MCF 10A (cell line): ENCODE data around the gene LMBRD2. TPM values are rescaled to one million over a fixed set of nuclear protein-coding genes. Genes with fewer than 3 reads are reported as not detected.

Source experiments
- BruUV-seq: library from RNA; stranded (reverse); fragments of 400-500 nt; replicated peaks from 2 replicates; lab custom pipeline; 2021; lab: Mats Ljungman, UMichigan
- CTCF ChIA-PET: fragments of 300-600 bp; sonication (Branson Sonifier 250); formaldehyde crosslinking; extraction: SDS; loops from one replicate; lab custom pipeline; 2021; ENCODE audit warnings: antibody characterized with exemption, inconsistent platforms; lab: Yijun Ruan, JAX
- POLR2A ChIA-PET: fragments of 300-600, 350-650 bp; sonication (Branson Sonifier 250); formaldehyde crosslinking; extraction: SDS; loops from one replicate; lab custom pipeline; 2020; ENCODE audit warnings: antibody characterized with exemption, inconsistent platforms; lab: Yijun Ruan, JAX
- DNase-seq: peaks from one replicate; pipeline ENCODE4 v3.0.0-alpha.2; 2018; ENCODE audit not compliant: unreplicated experiment
- H3K27ac Mint-ChIP-seq: one replicate; pipeline ENCODE4 v1.8.0; 2022; ENCODE audit warnings: mild to moderate bottlenecking, low read depth, mixed read lengths; ENCODE audit not compliant: unreplicated experiment
- H3K27me3 Mint-ChIP-seq: one replicate; pipeline ENCODE4 v1.8.0; 2022; ENCODE audit warnings: mixed read lengths; ENCODE audit not compliant: insufficient read depth, unreplicated experiment
- H3K36me3 Mint-ChIP-seq: one replicate; pipeline ENCODE4 v1.8.0; 2022; ENCODE audit warnings: mild to moderate bottlenecking, moderate library complexity, mixed read lengths; ENCODE audit not compliant: insufficient read depth, unreplicated experiment
- H3K4me1 Mint-ChIP-seq: one replicate; pipeline ENCODE4 v1.8.0; 2022; ENCODE audit warnings: mixed read lengths; ENCODE audit not compliant: insufficient read depth, unreplicated experiment
- H3K4me3 Mint-ChIP-seq: one replicate; pipeline ENCODE4 v1.8.0; 2022; ENCODE audit warnings: mild to moderate bottlenecking, moderate library complexity, mixed read lengths; ENCODE audit not compliant: unreplicated experiment
- H3K9me3 Mint-ChIP-seq: one replicate; pipeline ENCODE4 v1.8.0; 2022; ENCODE audit warnings: mixed read lengths; ENCODE audit not compliant: unreplicated experiment
- intact Hi-C: fragments of 100-400 bp; cut with micrococcal nuclease; formaldehyde crosslinking; loops from 2 replicates; pipeline ENCODE4 v1.14.1; 2022
- total RNA-seq: library from RNA; stranded (reverse); gene quantifications from 2 replicates; pipeline ENCODE4 v1.2.3, GENCODE V29; 2022
- TF ChIP-seq, protein P1 (sequence below): fragments of 200-600 bp; IDR thresholded peaks from one replicate; pipeline ENCODE4 v1.8.0; 2022; ENCODE audit warnings: antibody characterized with exemption, mild to moderate bottlenecking; ENCODE audit not compliant: unreplicated experiment

LMBRD2 gene
- total RNA-seq, 1 experiment from 2014 or later: 7.9 TPM

- TF ChIP-seq, protein P1, sequence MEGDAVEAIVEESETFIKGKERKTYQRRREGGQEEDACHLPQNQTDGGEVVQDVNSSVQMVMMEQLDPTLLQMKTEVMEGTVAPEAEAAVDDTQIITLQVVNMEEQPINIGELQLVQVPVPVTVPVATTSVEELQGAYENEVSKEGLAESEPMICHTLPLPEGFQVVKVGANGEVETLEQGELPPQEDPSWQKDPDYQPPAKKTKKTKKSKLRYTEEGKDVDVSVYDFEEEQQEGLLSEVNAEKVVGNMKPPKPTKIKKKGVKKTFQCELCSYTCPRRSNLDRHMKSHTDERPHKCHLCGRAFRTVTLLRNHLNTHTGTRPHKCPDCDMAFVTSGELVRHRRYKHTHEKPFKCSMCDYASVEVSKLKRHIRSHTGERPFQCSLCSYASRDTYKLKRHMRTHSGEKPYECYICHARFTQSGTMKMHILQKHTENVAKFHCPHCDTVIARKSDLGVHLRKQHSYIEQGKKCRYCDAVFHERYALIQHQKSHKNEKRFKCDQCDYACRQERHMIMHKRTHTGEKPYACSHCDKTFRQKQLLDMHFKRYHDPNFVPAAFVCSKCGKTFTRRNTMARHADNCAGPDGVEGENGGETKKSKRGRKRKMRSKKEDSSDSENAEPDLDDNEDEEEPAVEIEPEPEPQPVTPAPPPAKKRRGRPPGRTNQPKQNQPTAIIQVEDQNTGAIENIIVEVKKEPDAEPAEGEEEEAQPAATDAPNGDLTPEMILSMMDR: peak; percentile 56
- Mint-ChIP-seq H3K9me3 (no peaks in the 10 kb centered on the region), H3K36me3 (no peaks in the 10 kb centered on the region), H3K4me3 (no peak overlapping the region), H3K4me1 (no peaks in the 10 kb centered on the region), H3K27me3 (peaks cover 29% of the 10 kb centered on the region), H3K27ac (no peak overlapping the region)
- CTCF ChIA-PET: interaction anchor here (0.5 to 2.3 kb wide), 44 partner anchors 8 to 1304 kb away, joined by 3 to 34 read pairs (median 4); partner anchors contain the start of gene UGT3A2
- intact Hi-C loops: loop anchor here (1.0 to 10.0 kb wide), 4 partner anchors 76 to 618 kb away; partner anchors contain the start of genes LMBRD2 and SKP2
- BruUV-seq: no TSS peak
- peak; percentile 65 for DNase-seq
- POLR2A ChIA-PET: interaction anchor here (1.0 to 1.4 kb wide), 4 partner anchors 10 to 99 kb away, joined by 3 to 6 read pairs (median 3); partner anchors contain the start of gene LMBRD2
These were observed 72.4 kb downstream of the LMBRD2 start for GRCh38 chr5:36079200-36079781.

DNA sequence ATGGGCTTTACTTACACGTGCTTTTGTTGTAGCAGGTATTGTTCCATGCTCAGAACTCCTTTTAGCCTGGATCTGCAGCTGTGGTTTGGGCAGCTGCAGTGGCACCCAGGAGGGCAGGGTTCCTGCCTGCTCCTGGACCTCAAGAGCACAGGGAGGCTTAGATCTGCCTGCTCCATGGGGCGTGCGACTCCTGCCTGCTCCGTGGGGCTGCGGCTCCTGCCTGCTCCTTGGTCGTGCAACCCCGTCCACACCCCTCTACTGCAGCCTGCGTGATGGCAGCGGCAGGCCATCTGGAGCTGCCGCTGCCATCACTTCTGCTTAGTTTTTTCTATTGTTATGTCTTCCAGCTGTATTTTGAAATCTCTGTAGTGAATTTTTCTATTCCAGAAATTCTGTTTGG lies 73.3 kb downstream of the LMBRD2 start:
- Mint-ChIP-seq H3K27ac (no peak overlapping the region), H3K9me3 (no peaks in the 10 kb centered on the region), H3K36me3 (no peaks in the 10 kb centered on the region), H3K4me1 (no peaks in the 10 kb centered on the region), H3K27me3 (peaks cover 29% of the 10 kb centered on the region), H3K4me3 (no peak overlapping the region)
- intact Hi-C loops: loop anchor here (5.0 to 10.0 kb wide), 2 partner anchors 76 to 619 kb away; partner anchors contain the start of genes LMBRD2 and SKP2
- BruUV-seq: no TSS peak
- CTCF ChIA-PET: interaction anchor here (0.6 to 2.3 kb wide), 34 partner anchors 7 to 1303 kb away, joined by 3 to 34 read pairs (median 4); no protein-coding TSS in a partner anchor
- TF ChIP-seq, protein P1: no peak
- DNase-seq: no peak
- POLR2A ChIA-PET: interaction anchor here (1.0 to 1.4 kb wide), 3 partner anchors 9 to 100 kb away, joined by 3 to 6 read pairs (median 3); partner anchors contain the start of gene LMBRD2

DNA sequence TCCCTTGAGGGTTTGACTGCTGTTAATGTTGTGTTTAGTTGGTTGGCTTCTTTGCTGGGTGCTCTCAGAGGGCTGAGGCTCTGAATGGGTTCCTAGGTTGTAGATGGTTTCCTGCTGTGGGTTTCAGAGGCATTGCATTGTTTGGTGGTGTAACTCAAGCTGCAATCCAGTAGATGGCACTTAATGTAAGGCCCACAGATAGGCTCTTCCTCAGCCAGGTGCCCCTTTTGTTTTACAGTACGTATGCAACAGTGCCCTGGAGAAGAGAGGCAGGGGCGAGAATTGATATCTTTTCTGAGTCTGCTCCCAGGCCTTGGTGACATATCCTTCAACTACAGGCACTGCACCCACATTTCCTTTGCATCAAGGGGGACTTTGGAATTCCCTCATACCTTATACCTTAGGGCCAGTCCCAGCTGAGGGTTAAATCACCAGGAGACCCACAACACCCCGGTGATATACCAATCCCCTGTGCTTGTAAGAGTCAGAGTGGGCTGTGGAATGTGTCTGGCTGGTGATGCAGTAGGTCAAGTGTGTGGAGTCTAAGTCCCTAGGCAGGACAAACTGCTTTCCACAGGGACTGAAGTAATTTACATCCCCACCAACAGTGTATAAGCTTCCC lies 78.0 kb downstream of the LMBRD2 start:
- ChIA-PET POLR2A (no interaction called here), CTCF (interaction anchor here (0.6 kb wide), 1 partner anchor 9 kb away, joined by 3 read pairs; no protein-coding TSS in a partner anchor)
- Mint-ChIP-seq H3K36me3 (no peaks in the 10 kb centered on the region), H3K4me3 (no peak overlapping the region), H3K27me3 (peaks cover 32% of the 10 kb centered on the region), H3K4me1 (no peaks in the 10 kb centered on the region), H3K9me3 (no peaks in the 10 kb centered on the region), H3K27ac (no peak overlapping the region)
- no TSS peak for BruUV-seq
- DNase-seq: no peak
- intact Hi-C loops: loop anchor here (10.0 kb wide), 1 partner anchor 81 kb away; the partner anchor contains the start of genes LMBRD2 and SKP2
- TF ChIP-seq, protein P1: no peak
